GM21515 (cell line): ENCODE results near the gene RASGRF2.

Experiments used
- ATAC-seq: cut with Tn5 transposase; IDR thresholded peaks from one replicate; pipeline ENCODE4 v1.9.1; 2021; ENCODE audit not compliant: unreplicated experiment

Gene RASGRF2, protein sequence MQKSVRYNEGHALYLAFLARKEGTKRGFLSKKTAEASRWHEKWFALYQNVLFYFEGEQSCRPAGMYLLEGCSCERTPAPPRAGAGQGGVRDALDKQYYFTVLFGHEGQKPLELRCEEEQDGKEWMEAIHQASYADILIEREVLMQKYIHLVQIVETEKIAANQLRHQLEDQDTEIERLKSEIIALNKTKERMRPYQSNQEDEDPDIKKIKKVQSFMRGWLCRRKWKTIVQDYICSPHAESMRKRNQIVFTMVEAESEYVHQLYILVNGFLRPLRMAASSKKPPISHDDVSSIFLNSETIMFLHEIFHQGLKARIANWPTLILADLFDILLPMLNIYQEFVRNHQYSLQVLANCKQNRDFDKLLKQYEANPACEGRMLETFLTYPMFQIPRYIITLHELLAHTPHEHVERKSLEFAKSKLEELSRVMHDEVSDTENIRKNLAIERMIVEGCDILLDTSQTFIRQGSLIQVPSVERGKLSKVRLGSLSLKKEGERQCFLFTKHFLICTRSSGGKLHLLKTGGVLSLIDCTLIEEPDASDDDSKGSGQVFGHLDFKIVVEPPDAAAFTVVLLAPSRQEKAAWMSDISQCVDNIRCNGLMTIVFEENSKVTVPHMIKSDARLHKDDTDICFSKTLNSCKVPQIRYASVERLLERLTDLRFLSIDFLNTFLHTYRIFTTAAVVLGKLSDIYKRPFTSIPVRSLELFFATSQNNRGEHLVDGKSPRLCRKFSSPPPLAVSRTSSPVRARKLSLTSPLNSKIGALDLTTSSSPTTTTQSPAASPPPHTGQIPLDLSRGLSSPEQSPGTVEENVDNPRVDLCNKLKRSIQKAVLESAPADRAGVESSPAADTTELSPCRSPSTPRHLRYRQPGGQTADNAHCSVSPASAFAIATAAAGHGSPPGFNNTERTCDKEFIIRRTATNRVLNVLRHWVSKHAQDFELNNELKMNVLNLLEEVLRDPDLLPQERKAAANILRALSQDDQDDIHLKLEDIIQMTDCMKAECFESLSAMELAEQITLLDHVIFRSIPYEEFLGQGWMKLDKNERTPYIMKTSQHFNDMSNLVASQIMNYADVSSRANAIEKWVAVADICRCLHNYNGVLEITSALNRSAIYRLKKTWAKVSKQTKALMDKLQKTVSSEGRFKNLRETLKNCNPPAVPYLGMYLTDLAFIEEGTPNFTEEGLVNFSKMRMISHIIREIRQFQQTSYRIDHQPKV (N-terminal part only)

DNA sequence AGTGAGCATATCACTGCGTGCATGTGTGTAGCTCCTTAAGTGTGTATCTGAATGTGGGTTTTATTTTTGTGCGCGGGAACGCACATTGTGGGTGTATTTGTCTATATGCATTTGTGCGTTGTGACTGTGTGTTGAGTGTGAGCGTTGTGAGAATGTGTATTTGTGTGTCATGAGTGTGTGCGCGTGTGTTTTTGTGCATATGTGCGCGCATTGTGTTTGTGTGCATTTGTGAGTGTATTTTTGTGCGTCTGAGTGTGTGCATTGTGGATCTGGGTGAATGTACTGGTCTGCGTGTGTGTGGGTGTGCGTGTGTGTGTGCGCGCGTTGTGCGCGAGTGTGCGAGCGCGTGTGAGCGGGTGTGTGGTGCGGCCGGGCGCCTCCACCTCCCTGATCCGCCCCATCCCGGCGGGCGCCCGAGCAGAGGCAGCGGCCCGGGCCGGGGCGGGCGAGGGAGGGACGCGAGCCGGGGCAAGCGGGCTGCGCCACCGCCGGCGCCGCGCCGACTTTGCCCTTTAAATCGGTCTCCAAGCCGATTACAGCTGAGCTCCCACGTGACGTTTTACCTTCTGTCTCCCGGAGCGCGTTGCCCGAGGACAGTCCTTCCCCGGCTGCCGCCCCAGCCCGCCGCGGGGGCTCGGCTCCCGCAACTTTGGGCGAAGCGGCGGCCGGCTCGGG lies at the start of gene RASGRF2:
RASGRF2 (plus strand) TSS at position 596 of the 675 bp plus-strand sequence. CDS start 376 bp downstream, outside the sequence.
- no peak for ATAC-seq

- no peak for ATAC-seq
Measured at GRCh38 chr5:80912479-80912878, 47.7 kb upstream of the RASGRF2 start.

GRCh38 chr5:80915716-80916115 lies 44.4 kb upstream of the RASGRF2 start:
- ATAC-seq, result no peak

DNA sequence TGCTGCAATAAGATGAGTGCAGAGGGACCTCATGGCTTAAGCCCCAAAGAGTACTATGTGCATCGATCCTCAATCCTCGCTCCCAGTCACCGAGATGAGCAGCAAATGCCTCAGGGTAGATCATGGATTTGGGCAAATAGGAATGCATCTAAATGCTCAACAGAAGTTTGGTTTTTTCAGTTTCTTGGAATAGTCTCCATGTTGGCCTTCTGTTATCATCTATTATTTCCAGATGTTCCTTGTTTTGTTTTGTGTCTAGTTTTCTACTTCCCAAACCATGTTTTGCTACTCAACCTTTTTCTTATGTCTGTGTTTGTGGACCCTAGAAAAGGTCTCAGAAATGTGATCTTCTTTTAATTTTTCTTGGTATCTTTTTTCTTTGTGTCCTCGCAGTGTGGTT lies 43.5 kb upstream of the RASGRF2 start:
- ATAC-seq, result no peak

DNA sequence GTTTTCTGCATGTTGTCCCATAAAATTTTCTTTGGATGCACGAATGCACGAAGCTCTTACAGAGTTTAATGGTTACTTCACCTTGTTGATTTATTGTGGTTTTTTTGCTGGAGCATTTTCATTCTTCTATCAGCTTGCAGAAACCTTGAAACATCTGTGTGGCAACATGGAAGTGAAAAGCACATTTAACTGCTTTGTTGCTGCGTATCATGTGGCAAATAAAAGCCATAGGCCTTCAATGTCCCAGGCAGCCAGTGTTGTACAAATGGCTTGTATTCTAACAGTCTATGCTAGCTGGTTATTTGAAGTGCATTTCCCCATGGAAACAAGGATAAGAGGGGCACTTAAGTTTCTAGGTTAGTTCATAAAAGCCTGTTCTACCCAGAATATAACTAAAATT lies 42.5 kb upstream of the RASGRF2 start:
- no peak for ATAC-seq

DNA sequence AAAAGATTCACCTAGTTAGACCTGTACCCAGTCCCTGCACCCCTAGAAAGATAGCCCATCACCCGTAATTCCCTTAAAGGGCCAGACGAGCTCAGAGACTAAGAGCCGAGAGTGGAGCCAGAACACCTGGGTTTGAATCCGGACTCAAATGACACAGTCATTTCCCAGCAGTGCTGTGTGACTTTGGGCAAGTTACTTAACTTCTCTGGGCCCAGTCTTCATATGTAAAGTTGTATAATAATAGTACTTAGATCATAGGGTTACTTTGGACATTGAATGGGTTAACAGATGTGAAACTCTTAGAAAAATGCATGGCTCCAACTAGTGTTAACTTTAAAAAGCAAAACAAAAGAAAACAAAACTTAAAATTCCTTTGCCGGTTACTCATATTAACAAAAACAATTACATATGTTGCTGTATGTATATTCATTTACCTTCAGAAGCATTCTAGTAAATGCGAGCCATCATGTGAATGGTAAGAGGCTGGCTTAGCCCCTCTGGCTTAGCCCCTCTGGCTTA lies 40.4 kb upstream of the RASGRF2 start:
- no peak for ATAC-seq

- ATAC-seq, result no peak
Measured at GRCh38 chr5:80920333-80920732, 39.8 kb upstream of the RASGRF2 start.

DNA sequence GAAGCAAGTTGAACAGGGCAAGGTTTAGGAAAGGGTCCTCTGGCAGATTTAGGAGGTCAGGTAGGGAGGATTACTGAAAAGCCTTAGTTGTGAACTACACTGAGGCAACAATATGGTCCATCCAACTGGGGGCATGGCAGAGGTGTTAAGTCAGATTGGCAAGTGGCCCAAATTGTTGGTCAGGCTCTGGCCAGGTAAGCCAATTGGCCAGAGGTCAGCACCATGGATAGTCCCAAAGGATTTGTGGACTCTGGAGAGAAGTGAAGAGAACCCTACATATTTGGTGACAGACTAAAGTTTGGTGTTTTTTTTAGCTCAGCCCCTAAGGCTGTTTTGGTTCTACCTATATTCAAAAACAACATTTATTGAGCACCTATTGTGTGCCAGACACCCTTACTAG lies 39.1 kb upstream of the RASGRF2 start:
- no peak for ATAC-seq

GRCh38 chr5:80925931-80926330 lies 34.2 kb upstream of the RASGRF2 start:
- ATAC-seq, result no peak

GRCh38 chr5:80926536-80926935 lies 33.6 kb upstream of the RASGRF2 start:
- no peak for ATAC-seq

- ATAC-seq, result no peak
Measured at GRCh38 chr5:80926979-80927656, 33.0 kb upstream of the RASGRF2 start.

GRCh38 chr5:80928073-80928472 lies 32.1 kb upstream of the RASGRF2 start:
- no peak for ATAC-seq

GRCh38 chr5:80930940-80931339 lies 29.2 kb upstream of the RASGRF2 start:
- ATAC-seq, result no peak

GRCh38 chr5:80931411-80931810 lies 28.8 kb upstream of the RASGRF2 start:
- no peak for ATAC-seq

- ATAC-seq, result no peak
Measured at GRCh38 chr5:80933036-80933435, 27.1 kb upstream of the RASGRF2 start.

DNA sequence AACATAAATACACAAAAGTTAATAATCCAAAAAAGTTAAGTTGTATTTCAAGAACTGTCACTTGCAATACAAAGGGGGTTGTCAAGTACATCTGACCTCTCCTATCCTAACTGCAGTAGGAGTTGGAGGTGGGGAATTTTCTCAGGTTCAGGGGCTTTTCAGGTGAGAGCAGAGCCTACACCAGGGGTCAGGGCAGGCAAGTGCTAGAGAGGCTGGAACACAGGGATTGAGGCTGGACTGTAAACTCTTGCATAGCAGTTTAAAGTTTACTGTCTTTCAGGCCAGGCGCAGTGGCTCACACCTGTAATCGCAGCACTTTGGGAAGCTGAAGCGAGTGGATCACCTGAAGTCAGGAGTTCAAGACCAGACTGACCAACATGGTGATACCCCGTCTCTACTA lies 25.4 kb upstream of the RASGRF2 start:
- ATAC-seq, result no peak

DNA sequence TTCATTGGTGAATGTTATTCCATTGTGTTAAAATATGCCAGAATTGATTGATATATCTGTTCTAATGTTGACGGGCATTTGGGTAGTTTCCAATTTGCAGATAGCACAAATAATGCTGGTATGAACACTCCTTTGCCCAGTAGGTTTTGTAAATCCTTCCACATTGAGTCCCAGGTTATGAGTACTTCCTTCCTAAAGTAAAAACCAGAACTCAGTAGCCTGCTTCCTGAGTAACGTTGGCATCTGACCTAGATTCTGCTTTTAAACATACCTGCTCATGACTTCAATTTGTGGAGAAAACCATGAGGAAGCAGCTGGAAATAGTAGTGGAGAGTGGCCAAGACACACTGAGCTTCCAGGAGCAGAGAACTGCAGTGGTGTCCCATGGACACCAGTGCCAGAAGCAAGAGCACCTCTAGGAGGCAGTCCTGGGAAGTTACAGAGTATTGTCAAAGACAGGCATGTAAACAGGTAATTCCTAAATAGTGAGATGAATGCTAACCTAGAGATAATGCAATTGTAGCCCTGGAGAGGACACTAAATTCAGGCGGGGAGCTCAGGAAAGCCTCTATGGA lies 24.3 kb upstream of the RASGRF2 start:
- no peak for ATAC-seq

DNA sequence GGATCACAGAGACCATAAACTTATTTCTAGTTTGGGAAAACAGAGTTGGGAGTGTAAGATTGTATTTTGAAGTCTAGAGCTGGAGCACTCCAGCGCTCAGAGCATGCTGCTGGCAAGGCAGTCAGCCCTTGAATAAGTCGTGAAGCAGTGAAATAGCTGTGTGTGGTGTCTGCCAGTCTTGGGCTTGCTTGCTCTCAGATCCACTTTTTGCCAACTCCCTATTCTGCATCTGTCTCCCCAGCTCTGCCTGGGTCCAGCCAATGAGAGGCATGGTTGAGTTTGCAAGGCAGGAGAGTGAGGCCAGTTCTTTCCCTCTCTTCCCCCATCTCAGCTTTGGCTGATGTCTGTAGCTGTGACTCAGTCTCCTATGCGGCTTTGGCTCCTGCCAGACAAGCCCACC lies 23.3 kb upstream of the RASGRF2 start:
- no peak for ATAC-seq

- ATAC-seq, result no peak
Measured at GRCh38 chr5:80937584-80938356, 22.4 kb upstream of the RASGRF2 start.
